Calu3 (cell line): ENCODE results near the gene TBC1D7. TPM values are rescaled to one million over a fixed set of nuclear protein-coding genes. Genes with fewer than 3 reads are reported as not detected.

Source experiments
- BruUV-seq: library from RNA; stranded (reverse); fragments of 400-500 nt; replicated peaks from 2 replicates; lab custom pipeline; 2021; lab: Mats Ljungman, UMichigan
- CTCF ChIA-PET: fragments of 300-600 bp; sonication (Branson Sonifier 250); formaldehyde crosslinking; loops from one replicate; lab custom pipeline; 2022; ENCODE audit warnings: antibody characterized with exemption; lab: Charles Lee
- DNase-seq: peaks from one replicate; pipeline ENCODE4 v3.0.0; 2022
- H3K27ac Mint-ChIP-seq: one replicate; pipeline ENCODE4 v1.8.0; 2022; ENCODE audit warnings: mixed read lengths; ENCODE audit not compliant: unreplicated experiment
- H3K27me3 Mint-ChIP-seq: one replicate; pipeline ENCODE4 v1.8.0; 2022; ENCODE audit warnings: mixed read lengths; ENCODE audit not compliant: unreplicated experiment
- H3K36me3 Mint-ChIP-seq: one replicate; pipeline ENCODE4 v1.8.0; 2022; ENCODE audit warnings: mild to moderate bottlenecking, moderate library complexity, mixed read lengths; ENCODE audit not compliant: insufficient read depth, unreplicated experiment
- H3K4me1 Mint-ChIP-seq: one replicate; pipeline ENCODE4 v1.8.0; 2022; ENCODE audit warnings: mild to moderate bottlenecking, low read depth, mixed read lengths; ENCODE audit not compliant: unreplicated experiment
- H3K4me3 Mint-ChIP-seq: one replicate; pipeline ENCODE4 v1.8.0; 2022; ENCODE audit warnings: mild to moderate bottlenecking, low read depth, moderate library complexity, mixed read lengths; ENCODE audit not compliant: unreplicated experiment
- H3K9me3 Mint-ChIP-seq: one replicate; pipeline ENCODE4 v1.8.0; 2022; ENCODE audit warnings: low read depth, mixed read lengths; ENCODE audit not compliant: unreplicated experiment
- intact Hi-C: fragments of 100-400 bp; cut with micrococcal nuclease; formaldehyde crosslinking; loops from one replicate; pipeline ENCODE4 v1.10.0; 2022; ENCODE audit not compliant: unreplicated experiment
- total RNA-seq: library from RNA; stranded (reverse); gene quantifications from 2 replicates; pipeline ENCODE4 v1.2.3, GENCODE V29; 2022
- TF ChIP-seq, protein P1 (sequence below): fragments of 200-600 bp; IDR thresholded peaks from one replicate; pipeline ENCODE4 v1.8.0; 2022; ENCODE audit warnings: antibody characterized with exemption; ENCODE audit not compliant: unreplicated experiment

Gene TBC1D7
- total RNA-seq, 1 experiment from 2014 or later, result 13.2 TPM

GRCh38 chr6:13283331-13283730 lies 45.0 kb downstream of the TBC1D7 start:
- Mint-ChIP-seq H3K4me1 (no peaks in the 10 kb centered on the region), H3K4me3 (no peak overlapping the region), H3K27ac (no peak overlapping the region), H3K36me3 (peaks cover 5% of the 10 kb centered on the region), H3K9me3 (no peaks in the 10 kb centered on the region), H3K27me3 (no peaks in the 10 kb centered on the region)
- CTCF ChIA-PET, result interaction anchor here (0.6 kb wide), 1 partner anchor 75 kb away, joined by 4 read pairs; no protein-coding TSS in a partner anchor
- no peak for DNase-seq
- intact Hi-C loops, result no loop called here
- no TSS peak for BruUV-seq
- TF ChIP-seq, protein P1, sequence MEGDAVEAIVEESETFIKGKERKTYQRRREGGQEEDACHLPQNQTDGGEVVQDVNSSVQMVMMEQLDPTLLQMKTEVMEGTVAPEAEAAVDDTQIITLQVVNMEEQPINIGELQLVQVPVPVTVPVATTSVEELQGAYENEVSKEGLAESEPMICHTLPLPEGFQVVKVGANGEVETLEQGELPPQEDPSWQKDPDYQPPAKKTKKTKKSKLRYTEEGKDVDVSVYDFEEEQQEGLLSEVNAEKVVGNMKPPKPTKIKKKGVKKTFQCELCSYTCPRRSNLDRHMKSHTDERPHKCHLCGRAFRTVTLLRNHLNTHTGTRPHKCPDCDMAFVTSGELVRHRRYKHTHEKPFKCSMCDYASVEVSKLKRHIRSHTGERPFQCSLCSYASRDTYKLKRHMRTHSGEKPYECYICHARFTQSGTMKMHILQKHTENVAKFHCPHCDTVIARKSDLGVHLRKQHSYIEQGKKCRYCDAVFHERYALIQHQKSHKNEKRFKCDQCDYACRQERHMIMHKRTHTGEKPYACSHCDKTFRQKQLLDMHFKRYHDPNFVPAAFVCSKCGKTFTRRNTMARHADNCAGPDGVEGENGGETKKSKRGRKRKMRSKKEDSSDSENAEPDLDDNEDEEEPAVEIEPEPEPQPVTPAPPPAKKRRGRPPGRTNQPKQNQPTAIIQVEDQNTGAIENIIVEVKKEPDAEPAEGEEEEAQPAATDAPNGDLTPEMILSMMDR, result no peak

- CTCF ChIA-PET, result no interaction called here
- Mint-ChIP-seq H3K4me1 (no peaks in the 10 kb centered on the region), H3K36me3 (peaks cover 5% of the 10 kb centered on the region), H3K4me3 (no peak overlapping the region), H3K9me3 (no peaks in the 10 kb centered on the region), H3K27ac (no peak overlapping the region), H3K27me3 (no peaks in the 10 kb centered on the region)
- BruUV-seq, result no TSS peak
- TF ChIP-seq, protein P1, result no peak
- intact Hi-C loops, result no loop called here
- no peak for DNase-seq
Measured at GRCh38 chr6:13282393-13283069, 45.8 kb downstream of the TBC1D7 start.

- Mint-ChIP-seq H3K36me3 (no peaks in the 10 kb centered on the region), H3K27ac (no peak overlapping the region), H3K4me3 (no peak overlapping the region), H3K9me3 (no peaks in the 10 kb centered on the region), H3K27me3 (no peaks in the 10 kb centered on the region), H3K4me1 (no peaks in the 10 kb centered on the region)
- TF ChIP-seq, protein P1, result no peak
- no peak for DNase-seq
- intact Hi-C loops, result no loop called here
- no TSS peak for BruUV-seq
- CTCF ChIA-PET, result no interaction called here
Measured at GRCh38 chr6:13281686-13282085, 46.7 kb downstream of the TBC1D7 start.

- CTCF ChIA-PET, result no interaction called here
- no peak for DNase-seq
- Mint-ChIP-seq H3K9me3 (no peaks in the 10 kb centered on the region), H3K4me1 (no peaks in the 10 kb centered on the region), H3K4me3 (no peak overlapping the region), H3K27ac (no peak overlapping the region), H3K27me3 (no peaks in the 10 kb centered on the region), H3K36me3 (no peaks in the 10 kb centered on the region)
- TF ChIP-seq, protein P1, result no peak
- intact Hi-C loops, result no loop called here
- BruUV-seq, result no TSS peak
Measured at GRCh38 chr6:13280254-13280653, 48.1 kb downstream of the TBC1D7 start.
